ENCODE results near the gene OXT. TPM values are rescaled to one million over a fixed set of nuclear protein-coding genes. Genes with fewer than 3 reads are reported as not detected.
"Not testable (repeated sequence)": the region's sequence is repeated elsewhere in the genome, so short reads cannot be mapped to it uniquely, and the experiment has no call there.

OXT gene
- total RNA-seq, 2 experiments from 2014 or later: 1.0 TPM; not detected in 1

- POLR2A ChIA-PET; DNase-seq; H3K27me3 Mint-ChIP-seq; H3K27ac Mint-ChIP-seq; H3K9me3 Mint-ChIP-seq; H3K36me3 Mint-ChIP-seq; intact Hi-C loops (cut with micrococcal nuclease); H3K4me3 Mint-ChIP-seq: not testable (repeated sequence)
- H3K4me1 Mint-ChIP-seq (ENCODE audit: low read depth): peaks cover 14% of the 10 kb centered on the region
- CTCF ChIA-PET: interaction anchor here (0.6 to 1.6 kb wide), 4 partner anchors 10 to 151 kb away, joined by 3 read pairs; no protein-coding TSS in a partner anchor
Measured at GRCh38 chr20:3064119-3064518, 7.3 kb upstream of the OXT start.

GRCh38 chr20:3067139-3068014 lies 4.0 kb upstream of the OXT start:
- Mint-ChIP-seq H3K9me3 (no peaks in the 10 kb centered on the region), H3K4me3 (no peak overlapping the region), H3K4me1 (ENCODE audit: low read depth) (peaks cover 20% of the 10 kb centered on the region), H3K27ac (no peak overlapping the region), H3K36me3 (no peaks in the 10 kb centered on the region), H3K27me3 (no peaks in the 10 kb centered on the region)
- ChIA-PET POLR2A (no interaction called here), CTCF (interaction anchor here (1.0 to 1.9 kb wide), 2 partner anchors 11 to 14 kb away, joined by 4 to 8 read pairs; no protein-coding TSS in a partner anchor)
- intact Hi-C loops (cut with micrococcal nuclease): no loop called here
- DNase-seq: no peak

GRCh38 chr20:3068075-3068474 lies 3.3 kb upstream of the OXT start:
- H3K27me3 Mint-ChIP-seq: no peaks in the 10 kb centered on the region
- H3K4me1 Mint-ChIP-seq (ENCODE audit: low read depth): peaks cover 27% of the 10 kb centered on the region
- intact Hi-C loops (cut with micrococcal nuclease): no loop called here
- no peaks in the 10 kb centered on the region for H3K36me3 Mint-ChIP-seq
- no peaks in the 10 kb centered on the region for H3K9me3 Mint-ChIP-seq
- ChIA-PET POLR2A (no interaction called here), CTCF (interaction anchor here (1.0 to 1.9 kb wide), 2 partner anchors 11 to 15 kb away, joined by 4 to 8 read pairs; no protein-coding TSS in a partner anchor)
- no peak overlapping the region for H3K4me3 Mint-ChIP-seq
- DNase-seq: no peak
- no peak overlapping the region for H3K27ac Mint-ChIP-seq

- H3K4me1 Mint-ChIP-seq (ENCODE audit: low read depth): peaks cover 28% of the 10 kb centered on the region
- no peaks in the 10 kb centered on the region for H3K36me3 Mint-ChIP-seq
- no peak overlapping the region for H3K4me3 Mint-ChIP-seq
- peak; percentile 56 for DNase-seq
- POLR2A ChIA-PET: interaction anchor here (1.0 kb wide), 1 partner anchor 24 kb away, joined by 3 read pairs; the partner anchor contains the start of gene MRPS26
- no peaks in the 10 kb centered on the region for H3K9me3 Mint-ChIP-seq
- H3K27me3 Mint-ChIP-seq: no peaks in the 10 kb centered on the region
- intact Hi-C loops (cut with micrococcal nuclease): no loop called here
- CTCF ChIA-PET: interaction anchor here (1.0 to 1.9 kb wide), 7 partner anchors 8 to 247 kb away, joined by 3 to 8 read pairs (median 5); no protein-coding TSS in a partner anchor
- H3K27ac Mint-ChIP-seq: no peak overlapping the region
Measured at GRCh38 chr20:3068986-3069900, 2.2 kb upstream of the OXT start.

- Mint-ChIP-seq H3K27ac (no peak overlapping the region), H3K27me3 (no peaks in the 10 kb centered on the region), H3K36me3 (no peaks in the 10 kb centered on the region), H3K9me3 (no peaks in the 10 kb centered on the region), H3K4me1 (ENCODE audit: low read depth) (peaks cover 21% of the 10 kb centered on the region), H3K4me3 (peak overlapping the region; percentile 74)
- intact Hi-C loops (cut with micrococcal nuclease): loop anchor here (10.0 kb wide), 1 partner anchor 104 kb away; the partner anchor contains the start of gene LZTS3
- ChIA-PET POLR2A (no interaction called here), CTCF (interaction anchor here (1.2 to 1.7 kb wide), 2 partner anchors 17 to 87 kb away, joined by 3 read pairs; no protein-coding TSS in a partner anchor)
- DNase-seq: no peak
Measured at GRCh38 chr20:3070725-3071124, 695 bp upstream of the OXT start.

- Mint-ChIP-seq H3K4me3 (peak overlapping the region; percentile 74), H3K27me3 (no peaks in the 10 kb centered on the region), H3K9me3 (no peaks in the 10 kb centered on the region), H3K27ac (no peak overlapping the region), H3K4me1 (ENCODE audit: low read depth) (peaks cover 21% of the 10 kb centered on the region), H3K36me3 (no peaks in the 10 kb centered on the region)
- ChIA-PET CTCF (interaction anchor here (1.4 kb wide), 1 partner anchor 43 kb away, joined by 3 read pairs; no protein-coding TSS in a partner anchor), POLR2A (no interaction called here)
- intact Hi-C loops (cut with micrococcal nuclease): loop anchor here (10.0 kb wide), 1 partner anchor 104 kb away; the partner anchor contains the start of gene LZTS3
- DNase-seq: no peak
Measured at GRCh38 chr20:3071266-3071609, 182 bp upstream of the OXT start.

- intact Hi-C loops (cut with micrococcal nuclease): loop anchor here (10.0 kb wide), 1 partner anchor 102 kb away; the partner anchor contains the start of gene LZTS3
- no peak for DNase-seq
- Mint-ChIP-seq H3K4me3 (peak overlapping the region; percentile 74), H3K36me3 (no peaks in the 10 kb centered on the region), H3K4me1 (ENCODE audit: low read depth) (peaks cover 30% of the 10 kb centered on the region), H3K27ac (peak overlapping the region; percentile 62), H3K9me3 (no peaks in the 10 kb centered on the region), H3K27me3 (peaks cover 1% of the 10 kb centered on the region)
- ChIA-PET CTCF (interaction anchor here (0.6 to 1.4 kb wide), 2 partner anchors 41 to 156 kb away, joined by 3 to 4 read pairs; no protein-coding TSS in a partner anchor), POLR2A (no interaction called here)
Measured at GRCh38 chr20:3072530-3073250, 1.3 kb downstream of the OXT start.

- H3K27me3 Mint-ChIP-seq, H3K4me3 Mint-ChIP-seq, H3K36me3 Mint-ChIP-seq, H3K9me3 Mint-ChIP-seq, POLR2A ChIA-PET: not testable (repeated sequence)
- CTCF ChIA-PET: interaction anchor here (0.6 kb wide), 1 partner anchor 156 kb away, joined by 4 read pairs; no protein-coding TSS in a partner anchor
- peak; percentile 64 for DNase-seq
- intact Hi-C loops (cut with micrococcal nuclease): loop anchor here (10.0 kb wide), 1 partner anchor 102 kb away; the partner anchor contains the start of gene LZTS3
- Mint-ChIP-seq H3K27ac (peak overlapping the region; percentile 62), H3K4me1 (ENCODE audit: low read depth) (peaks cover 33% of the 10 kb centered on the region)
Measured at GRCh38 chr20:3073251-3073643, 1.8 kb downstream of the OXT start.

- H3K4me1 Mint-ChIP-seq (ENCODE audit: low read depth): peaks cover 33% of the 10 kb centered on the region
- no peaks in the 10 kb centered on the region for H3K36me3 Mint-ChIP-seq
- ChIA-PET CTCF (interaction anchor here (2.9 kb wide), 1 partner anchor 21 kb away, joined by 10 read pairs; no protein-coding TSS in a partner anchor), POLR2A (no interaction called here)
- no peak overlapping the region for H3K4me3 Mint-ChIP-seq
- intact Hi-C loops (cut with micrococcal nuclease): loop anchor here (5.0 to 10.0 kb wide), 2 partner anchors 47 to 100 kb away; partner anchors contain the start of gene LZTS3
- DNase-seq: no peak
- H3K27ac Mint-ChIP-seq: no peak overlapping the region
- no peaks in the 10 kb centered on the region for H3K9me3 Mint-ChIP-seq
- peaks cover 8% of the 10 kb centered on the region for H3K27me3 Mint-ChIP-seq
Measured at GRCh38 chr20:3074812-3075211, 3.4 kb downstream of the OXT start.

- CTCF ChIA-PET: interaction anchor here (2.9 kb wide), 1 partner anchor 22 kb away, joined by 10 read pairs; no protein-coding TSS in a partner anchor
- POLR2A ChIA-PET: not testable (repeated sequence)
- intact Hi-C loops (cut with micrococcal nuclease): loop anchor here (5.0 to 10.0 kb wide), 2 partner anchors 47 to 99 kb away; partner anchors contain the start of gene LZTS3
Measured at GRCh38 chr20:3075315-3075714, 3.9 kb downstream of the OXT start.

More at GRCh38 chr20:3075315-3075714, 3.9 kb downstream of the OXT start:
- not testable (repeated sequence) for H3K27me3 Mint-ChIP-seq, H3K27ac Mint-ChIP-seq, H3K36me3 Mint-ChIP-seq, H3K4me3 Mint-ChIP-seq, DNase-seq, H3K9me3 Mint-ChIP-seq
- H3K4me1 Mint-ChIP-seq (ENCODE audit: low read depth): peaks cover 33% of the 10 kb centered on the region
